SKM-1 treated with dmso at 0.1 percent for 144 hours (cell line): Measurements from ENCODE around the gene CNNM2.
"Not testable (repeated sequence)": the region's sequence is repeated elsewhere in the genome, so short reads cannot be mapped to it uniquely, and the experiment has no call there.

Experiments
- DNase-seq: peaks from one replicate; lab custom pipeline; 2025; ENCODE audit not compliant: unreplicated experiment; lab: John Stamatoyannopoulos, UW

The CNNM2 gene

GRCh38 chr10:102923601-102924000, 5.5 kb downstream of the CNNM2 start:
- DNase-seq = no peak

GRCh38 chr10:102926842-102927241, 8.7 kb downstream of the CNNM2 start:
- no peak for DNase-seq

- peak; percentile 93 for DNase-seq
Measured at GRCh38 chr10:102927311-102928010, 9.4 kb downstream of the CNNM2 start.

- DNase-seq = not testable (repeated sequence)
Measured at GRCh38 chr10:102928442-102928841, 10.3 kb downstream of the CNNM2 start.

GRCh38 chr10:102930720-102931119, 12.6 kb downstream of the CNNM2 start:
- DNase-seq = no peak

GRCh38 chr10:102931643-102932042, 13.5 kb downstream of the CNNM2 start:
- DNase-seq = no peak

- no peak for DNase-seq
Measured at GRCh38 chr10:102935505-102935904, 17.4 kb downstream of the CNNM2 start.

GRCh38 chr10:102935939-102936605, 18.0 kb downstream of the CNNM2 start:
- DNase-seq = no peak

- DNase-seq = no peak
Measured at GRCh38 chr10:102941401-102941800, 23.3 kb downstream of the CNNM2 start.

GRCh38 chr10:102945449-102945848, 27.4 kb downstream of the CNNM2 start:
- no peak for DNase-seq

GRCh38 chr10:102945962-102946361, 27.9 kb downstream of the CNNM2 start:
- no peak for DNase-seq

- DNase-seq = no peak
Measured at GRCh38 chr10:102946992-102947391, 28.9 kb downstream of the CNNM2 start.

GRCh38 chr10:102948176-102948575, 30.1 kb downstream of the CNNM2 start:
- no peak for DNase-seq

GRCh38 chr10:102948786-102949185, 30.7 kb downstream of the CNNM2 start:
- DNase-seq = no peak

- no peak for DNase-seq
Measured at GRCh38 chr10:102949916-102950315, 31.8 kb downstream of the CNNM2 start.

GRCh38 chr10:102951316-102951715, 33.2 kb downstream of the CNNM2 start:
- no peak for DNase-seq

- DNase-seq = no peak
Measured at GRCh38 chr10:102959360-102959759, 41.3 kb downstream of the CNNM2 start.

GRCh38 chr10:102960157-102960556, 42.1 kb downstream of the CNNM2 start:
- DNase-seq = no peak

GRCh38 chr10:102962267-102962666, 44.2 kb downstream of the CNNM2 start:
- DNase-seq = no peak

GRCh38 chr10:102962951-102963755, 45.1 kb downstream of the CNNM2 start:
- DNase-seq = no peak

GRCh38 chr10:102963756-102964025, 45.6 kb downstream of the CNNM2 start:
- no peak for DNase-seq

- DNase-seq = not testable (repeated sequence)
Measured at GRCh38 chr10:102964064-102964463, 46.0 kb downstream of the CNNM2 start.
